Testis (tissue), 2 donors: Measurements from ENCODE around the gene PSAPL1.

Source experiments
- CTCF ChIP-seq, 3 experiments: fragments of 450-650 bp in 2 of 3; fragments of 200-600 bp in 1 of 3; sonication (generic) in 1 of 3; IDR thresholded peaks; one replicate each; pipeline ENCODE4 v1.5.1; 2016 to 2019; ENCODE audit warnings: antibody characterized with exemption in 3 of 3, mild to moderate bottlenecking in 2 of 3, moderate library complexity in 1 of 3
- POLR2A ChIP-seq: fragments of 450-650 bp; IDR thresholded peaks from one replicate; pipeline ENCODE4 v1.6.1; 2017; ENCODE audit warnings: antibody characterized with exemption, mild to moderate bottlenecking, moderate library complexity

- no peak for TF ChIP-seq POLR2A
- no peak for TF ChIP-seq CTCF (IDR thresholded peaks at IDR 0.05)
These were observed 14.1 kb downstream of the PSAPL1 start for GRCh38 chr4:7420661-7421040.
